GM13976 (cell line): ENCODE data around the gene PARD3.

Experiments used
- DNase-seq: peaks from one replicate; pipeline ENCODE4 v3.0.0; 2012; ENCODE audit warnings: low spot score
- CTCF ChIP-seq: IDR thresholded peaks from 2 replicates; pipeline ENCODE4 v1.5.1; 2012; ENCODE audit warnings: borderline replicate concordance, mild to moderate bottlenecking; ENCODE audit not compliant: insufficient read depth; ENCODE audit errors: extremely low read depth, missing control alignments, control extremely low read depth
- in situ Hi-C: fragments of 300-500 bp; cut with MboI; formaldehyde crosslinking; loops from one replicate; pipeline ENCODE4 v1.12.0; 2022; ENCODE audit warnings: low sequenced_read_pairs, mixed read lengths, inconsistent platforms; ENCODE audit not compliant: unreplicated experiment

The PARD3 gene

GRCh38 chr10:34348917-34349485 lies 466.1 kb downstream of the PARD3 start:
- no peak for TF ChIP-seq CTCF
- DNase-seq = no peak
- in situ Hi-C loops = no loop called here

GRCh38 chr10:34348021-34348420 lies 467.1 kb downstream of the PARD3 start:
- in situ Hi-C loops = no loop called here
- DNase-seq = no peak
- no peak for TF ChIP-seq CTCF

GRCh38 chr10:34347131-34347530 lies 468.0 kb downstream of the PARD3 start:
- TF ChIP-seq CTCF = no peak
- in situ Hi-C loops = no loop called here
- DNase-seq = no peak

GRCh38 chr10:34346516-34347100 lies 468.5 kb downstream of the PARD3 start:
- TF ChIP-seq CTCF = no peak
- no peak for DNase-seq
- in situ Hi-C loops = no loop called here

- in situ Hi-C loops = no loop called here
- TF ChIP-seq CTCF = no peak
- DNase-seq = no peak
These were observed 469.7 kb downstream of the PARD3 start for GRCh38 chr10:34345383-34345782.

GRCh38 chr10:34343764-34344163 lies 471.3 kb downstream of the PARD3 start:
- in situ Hi-C loops = no loop called here
- DNase-seq = no peak
- no peak for TF ChIP-seq CTCF
